Naive B cell (primary cell): Measurements from ENCODE around the gene ASXL1. TPM values are rescaled to one million over a fixed set of nuclear protein-coding genes. Genes with fewer than 3 reads are reported as not detected.
A peak's percentile ranks its signal among the peaks of the same experiment; 100 is the strongest.

Experiments used
- ATAC-seq, 2 donors: fragments of 150-1000 bp; cut with Tn5 transposase; 2 replicates each; pipeline ENCODE4 v1.10.0; 2021; ENCODE audit warnings: low read depth in 2 of 2, mild to moderate bottlenecking in 2 of 2, moderate library complexity in 2 of 2
- DNase-seq: peaks from one replicate; pipeline ENCODE4 v3.0.0; 2022
- H3K27ac Mint-ChIP-seq, 6 donors: one replicate each; pipeline ENCODE4 v1.8.0; 2020 to 2022; ENCODE audit warnings: mild to moderate bottlenecking in 6 of 6, mixed read lengths in 6 of 6, moderate library complexity in 5 of 6, inconsistent platforms in 2 of 6
- H3K27me3 Mint-ChIP-seq, 3 donors: one replicate each; pipeline ENCODE4 v1.8.0; 2021 to 2022; ENCODE audit warnings: mixed read lengths in 3 of 3, mild to moderate bottlenecking in 1 of 3
- H3K36me3 Mint-ChIP-seq, 2 donors: one replicate each; pipeline ENCODE4 v1.8.0; 2020 to 2022; ENCODE audit warnings: mixed read lengths in 2 of 2, inconsistent platforms in 1 of 2, mild to moderate bottlenecking in 1 of 2
- H3K4me1 Mint-ChIP-seq, 3 donors: one replicate each; pipeline ENCODE4 v1.8.0; 2020 to 2022; ENCODE audit warnings: mixed read lengths in 3 of 3, inconsistent platforms in 1 of 3, mild to moderate bottlenecking in 1 of 3, moderate library complexity in 1 of 3
- H3K4me3 Mint-ChIP-seq, 8 donors: one replicate each; pipeline ENCODE4 v1.8.0; 2020 to 2022; ENCODE audit warnings: mild to moderate bottlenecking in 8 of 8, mixed read lengths in 8 of 8, moderate library complexity in 8 of 8, inconsistent platforms in 2 of 8
- H3K9me3 Mint-ChIP-seq, 7 donors: one replicate each; pipeline ENCODE4 v1.8.0; 2020 to 2022; ENCODE audit warnings: mixed read lengths in 7 of 7, mild to moderate bottlenecking in 5 of 7, inconsistent platforms in 2 of 7, moderate library complexity in 1 of 7
- polyA plus RNA-seq, 6 donors: library from polyadenylated mRNA; unstranded; fragments of 300-500 nt; fragmentation: Illumina TruSeq; gene quantifications; one replicate each; pipeline ENCODE4 v1.2.3, GENCODE V29; 2021; ENCODE audit warnings: low read depth in 6 of 6

ASXL1 gene
- polyA plus RNA-seq, 6 donors from 2014 or later, result 9.4 to 22.6 (median 13.0) TPM

- Mint-ChIP-seq H3K27me3 (no peaks in the 10 kb centered on the region), H3K4me3 (peak overlapping the region in 1 of 8 donors; percentile 70), H3K36me3 (no peaks in the 10 kb centered on the region), H3K9me3 (no peaks in the 10 kb centered on the region), H3K27ac (peak overlapping the region in 4 of 6 donors; percentile 42 to 81 (median 80)), H3K4me1 (peaks cover 26 to 52% (median 49%) of the 10 kb centered on the region in 3 donors)
- ATAC-seq (no peak), DNase-seq (no peak)
These were observed 86.5 kb downstream of the ASXL1 start for GRCh38 chr20:32444474-32445220.

- ATAC-seq, result peak in 1 of 2 donors; percentile 77
- Mint-ChIP-seq H3K9me3 (no peaks in the 10 kb centered on the region), H3K27ac (peak overlapping the region in 5 of 6 donors; percentile 71 to 90 (median 80)), H3K27me3 (no peaks in the 10 kb centered on the region), H3K4me1 (peaks cover 31 to 51% (median 42%) of the 10 kb centered on the region in 3 donors), H3K36me3 (no peaks in the 10 kb centered on the region), H3K4me3 (peak overlapping the region in 1 of 8 donors; percentile 28)
- no peak for DNase-seq
These were observed 87.6 kb downstream of the ASXL1 start for GRCh38 chr20:32445539-32446273.

DNA sequence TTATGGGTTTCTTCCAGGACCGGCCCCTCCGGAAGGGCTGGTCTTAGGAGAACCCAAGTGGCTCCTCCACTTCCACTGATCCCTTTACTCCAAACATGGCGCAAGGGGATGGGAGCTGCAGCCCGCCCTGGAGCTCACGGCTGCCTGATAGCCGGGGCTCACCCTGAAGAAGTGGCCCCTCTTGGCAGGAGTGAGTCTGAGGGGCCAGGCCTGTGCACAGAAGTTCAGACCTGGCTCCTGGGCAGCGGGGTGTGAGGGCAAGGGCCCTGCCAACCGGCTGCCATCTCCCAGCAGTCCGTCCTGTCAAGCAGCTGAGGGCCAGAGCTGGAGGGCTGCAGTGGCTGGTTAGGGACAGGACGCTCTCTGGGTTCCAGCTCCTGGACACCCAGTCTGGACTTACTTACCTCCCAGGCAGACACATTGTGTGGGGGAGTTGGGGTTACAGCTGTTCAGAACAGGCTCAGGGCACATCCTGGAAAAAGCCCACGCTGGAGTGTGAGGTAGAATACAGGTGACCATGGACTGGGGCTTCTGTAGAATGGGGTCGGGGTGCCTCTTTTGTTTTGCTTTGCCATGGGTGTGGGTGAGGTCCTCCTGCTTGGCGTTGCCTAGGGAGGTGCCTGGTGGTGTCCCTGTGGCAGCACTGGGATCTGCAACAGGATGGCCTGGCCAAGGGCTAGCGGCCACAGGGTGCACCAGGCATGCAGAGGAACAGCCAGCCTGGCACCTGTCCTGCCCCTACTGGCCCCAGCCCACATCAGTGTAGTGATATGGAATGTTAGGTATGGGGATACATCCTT, 88.4 kb downstream of the ASXL1 start:
- ATAC-seq, result no peak
- H3K36me3 Mint-ChIP-seq, result no peaks in the 10 kb centered on the region
- H3K27ac Mint-ChIP-seq, result peak overlapping the region; percentile 24 to 56 (median 46)
- peaks cover 31 to 50% (median 40%) of the 10 kb centered on the region in 3 donors for H3K4me1 Mint-ChIP-seq
- DNase-seq, result no peak
- H3K27me3 Mint-ChIP-seq, result no peaks in the 10 kb centered on the region
- no peak overlapping the region for H3K4me3 Mint-ChIP-seq
- no peaks in the 10 kb centered on the region for H3K9me3 Mint-ChIP-seq

GRCh38 chr20:32447136-32448027, 89.3 kb downstream of the ASXL1 start:
- Mint-ChIP-seq H3K27ac (peak overlapping the region in 4 of 6 donors; percentile 42 to 77 (median 55)), H3K27me3 (no peaks in the 10 kb centered on the region), H3K4me1 (peaks cover 27 to 44% (median 35%) of the 10 kb centered on the region in 3 donors), H3K36me3 (no peaks in the 10 kb centered on the region), H3K4me3 (no peak overlapping the region), H3K9me3 (no peaks in the 10 kb centered on the region)
- ATAC-seq, result no peak
- DNase-seq, result no peak

DNA sequence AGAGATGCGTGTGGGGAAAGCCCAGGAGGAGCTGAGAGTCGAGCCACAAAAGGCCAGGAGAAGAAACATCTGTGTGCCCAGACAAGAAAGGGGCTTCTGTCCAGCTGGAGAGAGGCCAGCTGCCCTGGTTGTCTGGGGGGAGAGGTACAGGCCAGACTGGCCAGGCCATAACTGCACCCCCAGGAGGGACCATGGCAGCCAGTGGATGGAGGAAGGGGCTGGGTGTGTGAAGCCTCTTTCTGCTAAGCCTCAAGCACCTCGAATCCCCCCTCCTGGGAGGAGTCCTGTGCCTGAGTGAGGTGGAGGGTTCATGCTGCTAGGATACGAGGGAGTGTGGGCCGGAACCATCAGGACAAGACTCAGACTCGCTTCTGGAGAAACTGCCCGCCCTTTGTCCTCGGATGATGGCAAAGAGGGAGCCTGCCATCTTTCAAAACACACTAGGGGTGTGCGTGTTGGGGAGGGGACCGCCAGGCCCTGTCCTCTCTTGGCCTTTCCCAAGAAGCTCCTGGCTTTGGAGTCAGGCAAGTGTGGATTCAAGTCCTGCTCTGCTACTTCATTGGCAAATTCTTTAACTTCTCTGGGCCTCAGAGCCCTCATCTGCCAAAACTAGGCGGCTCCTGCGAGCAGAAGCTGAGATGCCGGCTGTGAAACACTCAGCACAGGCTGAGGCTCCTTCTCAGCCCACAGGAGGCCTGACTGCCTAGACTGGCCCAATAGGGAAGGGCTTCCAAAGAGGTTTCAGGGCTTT, 90.3 kb downstream of the ASXL1 start:
- H3K36me3 Mint-ChIP-seq, result no peaks in the 10 kb centered on the region
- no peak for DNase-seq
- H3K4me1 Mint-ChIP-seq, result peaks cover 22 to 33% (median 24%) of the 10 kb centered on the region in 3 donors
- no peaks in the 10 kb centered on the region for H3K9me3 Mint-ChIP-seq
- H3K27me3 Mint-ChIP-seq, result no peaks in the 10 kb centered on the region
- H3K4me3 Mint-ChIP-seq, result peak overlapping the region in 1 of 8 donors; percentile 42
- H3K27ac Mint-ChIP-seq, result peak overlapping the region in 3 of 6 donors; percentile 32 to 87 (median 63)
- no peak for ATAC-seq

DNA sequence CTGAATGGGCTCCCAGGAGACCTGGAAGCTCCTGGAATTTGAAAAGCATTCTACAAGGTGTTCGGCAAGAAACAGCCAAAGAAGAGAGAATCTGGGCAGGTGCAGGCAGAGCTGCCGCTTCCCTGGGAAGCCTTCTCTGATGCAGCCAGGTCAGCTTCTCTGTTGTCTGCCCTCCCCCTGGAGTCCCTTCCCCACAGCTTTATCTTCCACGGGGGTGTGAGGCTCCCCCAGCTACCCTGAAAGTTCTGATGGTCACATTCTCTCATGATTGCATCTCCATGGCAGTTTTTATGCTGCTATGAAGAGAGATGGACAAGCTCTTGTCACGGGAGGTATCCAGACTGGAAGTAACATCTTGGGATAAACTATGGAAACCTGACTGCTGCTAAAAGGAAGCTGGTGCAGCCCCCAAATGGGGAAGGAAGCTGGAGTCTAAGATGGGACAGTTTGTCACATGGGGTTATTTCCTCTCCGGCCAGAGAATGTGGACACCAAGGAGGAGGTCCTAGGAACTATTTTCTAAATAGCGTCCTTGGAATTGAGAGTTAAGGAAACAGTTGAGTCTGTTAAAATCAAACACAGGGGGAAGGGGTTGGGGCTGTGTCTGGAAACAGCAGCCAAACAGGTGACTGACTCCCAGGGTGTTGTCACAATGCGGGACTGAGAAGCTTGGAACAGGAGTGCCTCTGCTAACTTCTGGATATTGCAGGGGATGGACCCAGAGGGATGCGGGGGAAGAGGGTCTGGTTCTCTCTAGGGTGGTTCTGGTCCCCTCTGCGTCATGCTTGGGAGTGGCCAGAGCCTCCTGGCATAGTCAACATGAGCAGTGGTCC, 91.1 kb downstream of the ASXL1 start:
- Mint-ChIP-seq H3K9me3 (no peaks in the 10 kb centered on the region), H3K36me3 (no peaks in the 10 kb centered on the region), H3K27me3 (no peaks in the 10 kb centered on the region), H3K4me1 (peaks cover 16 to 25% (median 19%) of the 10 kb centered on the region in 3 donors), H3K27ac (peak overlapping the region in 4 of 6 donors; percentile 38 to 63 (median 54)), H3K4me3 (peak overlapping the region in 1 of 8 donors; percentile 42)
- DNase-seq (no peak), ATAC-seq (no peak)

- no peak for DNase-seq
- no peaks in the 10 kb centered on the region for H3K27me3 Mint-ChIP-seq
- no peaks in the 10 kb centered on the region for H3K9me3 Mint-ChIP-seq
- ATAC-seq, result no peak
- H3K27ac Mint-ChIP-seq, result peak overlapping the region; percentile 26 to 74 (median 42)
- H3K4me1 Mint-ChIP-seq, result peaks cover 18 to 20% (median 19%) of the 10 kb centered on the region in 3 donors
- no peaks in the 10 kb centered on the region for H3K36me3 Mint-ChIP-seq
- peak overlapping the region in 2 of 8 donors; percentile 17 to 61 for H3K4me3 Mint-ChIP-seq
These were observed 91.8 kb downstream of the ASXL1 start for GRCh38 chr20:32449890-32450401.

DNA sequence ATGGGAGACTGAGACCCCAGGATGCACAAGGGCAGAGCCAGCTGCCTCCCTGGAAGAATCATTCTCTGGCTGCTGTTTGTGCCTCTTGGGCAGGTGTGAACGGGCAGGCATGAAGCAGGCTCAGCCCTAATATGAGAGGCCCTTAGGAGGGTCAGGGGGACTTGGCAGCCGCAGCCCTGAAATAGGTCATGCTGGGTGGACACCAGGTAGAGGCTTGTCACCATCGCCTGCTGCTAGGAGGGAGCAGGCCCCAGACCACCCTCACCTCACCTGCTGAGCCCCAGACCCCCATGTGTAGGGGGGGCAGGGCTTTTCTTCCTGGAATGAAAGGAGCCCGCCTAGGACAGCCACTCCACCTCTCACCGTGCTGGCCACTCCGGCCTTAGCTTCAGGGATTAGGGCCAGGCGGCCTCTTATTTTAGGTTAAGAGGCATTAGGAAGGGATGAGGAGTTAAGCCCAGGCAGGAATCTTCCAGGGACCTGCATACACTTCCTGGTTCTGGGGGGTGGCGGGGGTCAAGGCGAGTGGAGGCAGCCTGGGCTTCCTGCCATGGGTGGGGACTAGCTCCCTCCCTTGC, 92.4 kb downstream of the ASXL1 start:
- no peaks in the 10 kb centered on the region for H3K36me3 Mint-ChIP-seq
- peak overlapping the region in 3 of 6 donors; percentile 32 to 74 (median 51) for H3K27ac Mint-ChIP-seq
- H3K9me3 Mint-ChIP-seq, result no peaks in the 10 kb centered on the region
- H3K27me3 Mint-ChIP-seq, result no peaks in the 10 kb centered on the region
- ATAC-seq (no peak), DNase-seq (no peak)
- H3K4me1 Mint-ChIP-seq, result peaks cover 12 to 17% (median 12%) of the 10 kb centered on the region in 3 donors
- no peak overlapping the region for H3K4me3 Mint-ChIP-seq

- peak overlapping the region in 1 of 8 donors; percentile 60 for H3K4me3 Mint-ChIP-seq
- ATAC-seq, result no peak
- no peaks in the 10 kb centered on the region for H3K27me3 Mint-ChIP-seq
- H3K27ac Mint-ChIP-seq, result peak overlapping the region in 2 of 6 donors; percentile 78 to 84
- no peaks in the 10 kb centered on the region for H3K9me3 Mint-ChIP-seq
- peaks cover 6 to 16% (median 10%) of the 10 kb centered on the region in 3 donors for H3K4me1 Mint-ChIP-seq
- no peaks in the 10 kb centered on the region for H3K36me3 Mint-ChIP-seq
- DNase-seq, result no peak
These were observed 93.2 kb downstream of the ASXL1 start for GRCh38 chr20:32451340-32451681.

DNA sequence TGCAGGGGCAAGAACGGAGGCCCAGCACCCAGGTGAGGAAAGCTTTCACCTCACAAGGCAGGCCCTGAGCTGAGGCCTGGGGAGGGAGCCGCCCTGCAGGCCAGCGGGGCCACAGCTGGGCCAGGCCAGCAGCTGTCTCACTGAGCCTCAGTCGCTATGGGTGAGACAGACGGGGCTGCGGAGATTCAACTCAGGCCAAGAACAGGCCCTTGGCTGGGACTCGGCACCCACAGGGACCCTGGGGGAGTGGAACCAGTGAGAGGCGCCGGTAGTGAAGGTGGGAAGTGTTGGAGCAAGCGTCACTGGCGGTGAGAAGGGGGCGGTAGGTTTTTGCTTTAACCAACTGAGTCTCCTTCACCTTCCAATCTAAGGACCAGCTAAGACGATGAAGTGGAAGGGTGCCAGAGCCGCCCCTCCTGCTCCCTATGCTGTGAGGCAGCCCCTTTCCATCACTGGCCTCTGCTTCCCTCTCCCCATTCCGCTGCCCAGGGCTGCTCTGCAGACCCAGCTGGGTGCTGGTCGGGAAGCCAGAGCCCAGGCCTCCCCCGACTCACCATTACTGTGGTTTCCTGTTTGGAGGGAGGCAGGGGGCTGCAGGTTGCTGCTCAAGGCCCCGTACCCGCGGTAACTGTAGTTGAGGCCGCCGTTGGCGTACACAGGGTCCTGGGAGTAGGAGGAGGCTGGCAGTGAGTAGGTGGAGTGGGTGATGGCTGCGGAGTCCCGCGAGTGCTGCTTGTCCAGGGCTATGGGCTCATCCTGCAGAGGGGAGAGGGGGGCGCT, 93.7 kb downstream of the ASXL1 start:
- peak overlapping the region in 1 of 8 donors; percentile 60 for H3K4me3 Mint-ChIP-seq
- H3K4me1 Mint-ChIP-seq, result peaks cover 2 to 16% (median 10%) of the 10 kb centered on the region in 3 donors
- DNase-seq, result no peak
- no peak for ATAC-seq
- no peaks in the 10 kb centered on the region for H3K27me3 Mint-ChIP-seq
- H3K9me3 Mint-ChIP-seq, result no peaks in the 10 kb centered on the region
- no peak overlapping the region for H3K27ac Mint-ChIP-seq
- no peaks in the 10 kb centered on the region for H3K36me3 Mint-ChIP-seq
